GM03348 (cell line): ENCODE data around the gene SNX13.
A peak's percentile ranks its signal among the peaks of the same experiment; 100 is the strongest.

Experiments used
- DNase-seq: peaks from one replicate; pipeline ENCODE4 v3.0.0; 2012; ENCODE audit warnings: low spot score

Gene SNX13

DNA sequence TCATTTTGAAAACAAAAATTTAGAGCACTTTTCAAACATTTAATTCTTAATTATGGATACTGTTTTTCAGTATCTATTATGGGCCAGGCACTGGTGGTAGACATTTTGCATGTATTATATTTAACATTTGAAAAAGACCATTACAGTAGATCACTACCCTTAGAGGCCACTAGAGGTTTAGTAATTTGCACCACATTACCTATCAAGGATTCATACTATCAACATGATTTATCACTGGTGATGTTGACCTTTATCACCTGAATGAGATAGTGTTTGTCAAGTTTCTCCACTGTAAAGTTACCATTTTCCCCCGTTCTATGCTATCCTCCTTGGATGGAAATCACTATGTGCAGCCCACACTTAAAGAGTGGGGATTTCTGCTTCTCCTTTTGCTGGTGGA lies 4.4 kb upstream of the SNX13 start:
- no peak for DNase-seq

DNA sequence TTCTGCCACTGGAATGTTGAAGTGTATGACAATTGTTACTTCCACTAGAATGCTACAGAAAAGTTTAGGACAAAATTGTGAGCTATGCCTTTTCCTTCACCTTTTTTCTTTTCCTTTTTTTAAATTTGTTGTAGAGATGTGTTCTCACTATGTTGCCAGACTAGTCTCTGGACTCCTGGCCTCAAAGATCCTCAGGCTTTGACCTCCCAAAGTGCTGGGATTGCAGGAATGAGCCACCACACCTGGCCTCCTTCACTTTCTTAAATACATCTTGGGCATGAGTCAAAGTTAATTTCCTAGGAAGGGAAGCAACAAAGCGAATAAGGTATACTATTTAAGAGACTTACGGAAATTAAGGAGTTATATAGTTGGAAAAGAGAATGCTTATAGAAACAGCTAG lies 2.7 kb upstream of the SNX13 start:
- no peak for DNase-seq

DNA sequence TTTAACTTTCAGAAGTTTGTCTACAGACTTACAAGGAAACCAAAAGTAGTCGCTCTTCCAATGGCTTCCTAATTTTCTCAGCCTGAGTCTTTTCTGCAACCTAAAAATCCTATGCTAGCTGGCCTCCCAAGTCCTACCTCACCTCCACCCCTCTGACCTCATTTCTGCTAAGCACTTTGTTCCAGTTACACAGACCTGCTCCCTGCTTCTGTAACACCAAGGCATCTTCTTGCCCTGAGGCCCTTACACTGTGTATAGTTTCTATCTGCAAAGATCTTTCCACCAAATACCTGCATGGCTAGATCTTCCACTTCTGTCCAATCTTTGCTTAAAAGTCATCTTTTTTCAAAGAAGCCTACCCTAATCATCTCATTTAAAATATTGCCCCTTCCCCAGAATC lies 1.9 kb upstream of the SNX13 start:
- no peak for DNase-seq

DNA sequence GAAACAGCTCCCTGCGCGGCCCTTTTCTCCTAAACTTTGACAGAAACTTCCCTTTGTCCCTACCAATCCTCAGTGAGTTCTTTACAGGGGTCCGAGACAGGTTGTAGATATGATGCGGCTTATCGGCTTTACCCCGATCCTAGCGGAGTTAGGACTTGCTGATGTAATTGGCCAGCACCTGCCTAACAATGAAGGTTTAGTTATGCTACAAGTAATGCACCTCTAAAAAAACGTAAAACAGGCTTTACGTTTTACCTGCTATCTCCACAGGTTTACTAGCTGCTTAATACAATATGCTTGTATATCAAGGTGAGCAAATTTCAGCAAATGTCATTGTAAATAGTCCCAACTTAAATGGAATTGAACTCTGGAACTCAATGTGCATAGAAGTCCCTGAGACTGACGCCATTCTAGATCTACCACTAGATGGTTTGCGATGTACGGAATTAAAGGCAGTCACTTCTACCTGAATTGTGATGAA lies 697 bp upstream of the SNX13 start:
- DNase-seq: no peak

- peak; percentile 64 for DNase-seq
These were observed 540 bp downstream of the SNX13 start for GRCh38 chr7:17939606-17940301.

GRCh38 chr7:17939211-17939605 lies 1.1 kb downstream of the SNX13 start:
- peak; percentile 61 for DNase-seq

- no peak for DNase-seq
These were observed 2.7 kb downstream of the SNX13 start for GRCh38 chr7:17937506-17938120.

GRCh38 chr7:17936321-17936720 lies 4.0 kb downstream of the SNX13 start:
- DNase-seq: no peak

- no peak for DNase-seq
These were observed 5.6 kb downstream of the SNX13 start for GRCh38 chr7:17934612-17935240.

DNA sequence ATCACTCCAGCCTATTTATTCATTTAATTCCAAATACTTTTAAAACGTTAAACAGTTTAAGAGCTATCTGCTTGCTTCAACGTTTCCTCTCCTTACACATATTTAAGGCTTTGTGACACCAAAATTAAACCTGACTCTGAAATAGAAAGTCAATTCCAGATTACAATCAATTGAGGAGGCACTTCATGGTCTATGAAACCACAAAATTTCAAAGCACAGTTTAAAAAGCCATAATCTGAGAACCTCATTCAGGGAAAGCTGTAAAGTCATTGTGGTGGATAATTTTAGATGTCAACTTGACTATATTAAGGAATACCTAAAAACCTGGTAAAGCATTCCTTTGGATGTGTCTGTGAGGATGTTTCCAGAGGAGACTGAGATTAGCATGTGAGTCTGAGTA lies 6.2 kb downstream of the SNX13 start:
- DNase-seq: no peak

DNA sequence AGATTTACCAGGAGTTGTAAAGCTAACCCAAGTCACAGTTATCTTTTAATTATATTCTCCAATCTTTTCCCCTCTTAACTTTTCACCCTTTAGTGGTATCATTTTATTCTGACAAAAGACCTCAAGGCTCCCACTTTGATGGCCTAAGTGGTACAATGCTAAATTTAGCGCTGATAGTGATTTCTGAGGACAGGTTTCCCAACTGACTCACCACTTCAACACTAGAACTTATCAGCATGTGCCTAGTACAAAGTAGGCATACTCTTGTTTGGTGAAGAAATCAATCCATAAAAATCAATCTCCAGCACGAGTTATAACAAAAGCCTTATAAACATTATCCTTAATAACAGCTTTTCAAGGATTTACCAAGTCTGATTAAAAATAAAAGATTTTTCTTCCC lies 7.5 kb downstream of the SNX13 start:
- no peak for DNase-seq

DNA sequence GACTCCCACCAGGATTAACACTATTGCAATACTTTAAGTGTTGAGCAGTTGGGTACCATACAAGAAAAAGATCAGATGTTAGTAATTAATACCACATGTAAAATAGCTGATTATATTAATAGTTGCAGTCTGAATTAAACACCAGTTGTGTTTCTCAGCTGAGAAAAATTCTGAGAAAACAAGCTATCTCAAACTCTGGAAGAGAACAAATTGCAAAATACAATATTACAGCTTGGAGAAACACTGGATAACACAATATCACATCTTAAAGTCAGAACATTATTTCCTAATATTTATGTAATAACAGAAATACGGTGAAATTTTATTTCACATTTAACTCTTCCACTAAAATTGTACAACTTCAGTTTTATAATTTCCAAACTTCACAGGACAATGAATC lies 9.2 kb downstream of the SNX13 start:
- no peak for DNase-seq

- no peak for DNase-seq
These were observed 9.7 kb downstream of the SNX13 start for GRCh38 chr7:17930546-17930945.

DNA sequence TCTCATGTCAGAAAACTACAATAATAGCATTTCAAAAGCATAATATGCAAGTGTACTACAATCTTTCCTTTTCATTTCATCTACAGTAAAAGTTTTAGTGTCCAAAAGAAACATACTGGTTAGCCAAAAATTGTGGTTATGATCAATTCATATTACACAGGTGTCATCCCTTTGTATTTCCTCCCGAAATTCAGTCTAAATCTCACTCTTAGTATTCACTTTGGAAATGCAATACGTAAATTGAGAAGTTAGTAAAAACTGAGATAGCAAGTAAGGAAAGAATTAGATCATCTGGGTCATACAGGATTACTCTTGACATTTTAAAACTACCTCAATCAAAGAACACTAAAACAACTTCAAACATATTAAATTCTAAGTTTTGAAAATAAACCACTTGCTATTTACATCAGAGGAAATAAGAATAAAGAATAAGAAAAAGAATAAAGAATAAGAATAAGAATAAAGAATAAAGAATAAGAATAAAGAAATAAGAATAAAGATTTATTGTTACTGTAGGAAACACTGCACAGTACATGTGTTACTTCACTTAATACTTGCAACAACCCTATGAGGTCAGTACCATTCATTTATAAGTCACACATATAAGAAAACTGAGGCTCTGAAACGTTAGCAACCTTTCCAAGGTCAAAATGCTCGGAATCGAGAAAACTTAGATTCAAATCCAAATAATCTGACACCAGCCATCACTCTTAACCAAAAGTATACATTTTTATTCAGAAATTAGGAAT lies 10.5 kb downstream of the SNX13 start:
- DNase-seq: no peak

- DNase-seq: no peak
These were observed 12.2 kb downstream of the SNX13 start for GRCh38 chr7:17928055-17928454.

- no peak for DNase-seq
These were observed 18.4 kb downstream of the SNX13 start for GRCh38 chr7:17921857-17922416.

DNA sequence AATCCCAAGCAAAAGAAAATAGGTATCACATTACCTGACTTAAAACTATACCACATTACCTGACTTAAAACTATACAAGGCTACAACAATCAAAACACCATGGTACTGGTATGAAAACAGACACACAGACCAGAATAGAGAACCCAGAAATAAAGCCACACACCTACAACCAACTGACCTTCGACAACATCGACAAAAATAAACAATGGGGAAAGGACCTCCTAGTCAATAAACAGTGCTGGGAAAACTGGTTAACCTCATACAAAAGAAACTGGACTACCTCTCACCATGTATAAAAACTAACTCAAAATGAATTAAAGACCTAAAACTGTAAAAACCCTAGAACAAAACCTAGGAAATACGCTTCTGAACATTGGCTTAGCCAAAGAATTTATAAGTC lies 22.5 kb downstream of the SNX13 start:
- no peak for DNase-seq

GRCh38 chr7:17916786-17917185 lies 23.5 kb downstream of the SNX13 start:
- DNase-seq: no peak

GRCh38 chr7:17915796-17916195 lies 24.5 kb downstream of the SNX13 start:
- no peak for DNase-seq

GRCh38 chr7:17915168-17915567 lies 25.1 kb downstream of the SNX13 start:
- DNase-seq: no peak

- DNase-seq: no peak
These were observed 27.0 kb downstream of the SNX13 start for GRCh38 chr7:17913250-17913649.

DNA sequence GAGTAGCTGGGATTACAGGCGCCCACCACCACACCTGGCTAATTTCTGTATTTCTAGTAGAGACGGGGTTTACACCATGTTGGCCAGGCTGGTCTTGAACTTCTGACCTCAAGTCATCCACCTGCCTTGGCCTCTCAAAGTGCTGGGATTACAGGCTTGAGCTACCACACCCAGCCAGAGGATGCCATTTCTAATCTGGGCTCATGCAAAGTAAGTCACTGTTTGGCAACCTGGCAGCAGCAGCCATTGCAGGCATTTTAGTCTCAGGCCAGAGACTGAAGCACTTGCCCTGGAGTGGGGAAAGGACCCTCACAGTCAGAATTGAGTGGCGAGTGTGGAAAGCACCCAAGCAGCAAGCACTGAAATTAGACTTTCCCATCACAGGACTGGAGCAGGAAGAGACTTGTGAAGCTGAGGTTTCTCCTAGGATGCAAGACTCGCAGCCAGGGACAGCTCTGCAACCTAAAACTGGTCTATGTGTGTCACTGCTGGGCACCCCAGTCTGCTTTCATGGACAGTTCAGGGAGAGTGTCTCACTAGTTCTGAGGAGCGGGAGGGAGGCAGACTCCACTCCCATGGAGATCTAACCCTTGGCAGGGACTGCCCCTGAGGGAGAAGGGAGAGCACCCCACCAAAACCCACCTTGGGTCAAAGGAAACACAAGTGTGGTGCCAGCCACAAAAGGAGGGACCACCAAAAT lies 27.6 kb downstream of the SNX13 start:
- peak; percentile 4 for DNase-seq
